ENCODE data around the gene DHRS4. TPM values are rescaled to one million over a fixed set of nuclear protein-coding genes. Genes with fewer than 3 reads are reported as not detected.
"Not testable (repeated sequence)": the region's sequence is repeated elsewhere in the genome, so short reads cannot be mapped to it uniquely, and the experiment has no call there.

Gene DHRS4
- total RNA-seq, 1 donor, result 21.4 TPM

DNA sequence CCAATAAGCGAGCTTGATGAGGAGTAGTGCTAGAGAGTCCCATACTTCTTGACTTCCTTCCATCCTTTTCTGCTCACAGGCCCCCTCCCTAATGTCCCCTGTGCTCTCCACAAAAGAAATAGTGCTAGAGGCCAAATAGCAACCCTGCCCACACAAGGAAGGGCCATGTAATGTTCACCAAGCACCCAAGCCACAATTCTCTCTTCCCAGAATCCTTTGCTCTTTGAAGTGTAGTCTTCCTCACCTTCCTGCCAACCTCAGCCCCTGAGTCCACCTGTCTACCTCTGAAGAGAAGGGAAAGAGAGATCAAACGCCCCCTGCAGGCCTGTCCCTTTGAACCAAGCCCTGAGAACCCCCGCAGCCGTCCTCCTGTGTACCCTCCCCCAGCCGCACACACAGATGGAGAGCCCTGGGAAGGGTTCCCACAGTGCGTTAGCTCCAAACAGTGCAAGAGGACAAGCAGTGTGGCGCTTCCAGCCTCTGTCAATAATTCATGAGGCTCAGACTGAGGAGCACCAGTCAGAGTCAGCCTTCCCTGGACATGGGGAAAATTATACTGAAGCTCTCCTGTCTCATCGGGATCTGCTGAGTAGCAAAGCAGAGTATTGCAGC, 1.9 kb upstream of the DHRS4 start:
- TF ChIP-seq, protein P1, sequence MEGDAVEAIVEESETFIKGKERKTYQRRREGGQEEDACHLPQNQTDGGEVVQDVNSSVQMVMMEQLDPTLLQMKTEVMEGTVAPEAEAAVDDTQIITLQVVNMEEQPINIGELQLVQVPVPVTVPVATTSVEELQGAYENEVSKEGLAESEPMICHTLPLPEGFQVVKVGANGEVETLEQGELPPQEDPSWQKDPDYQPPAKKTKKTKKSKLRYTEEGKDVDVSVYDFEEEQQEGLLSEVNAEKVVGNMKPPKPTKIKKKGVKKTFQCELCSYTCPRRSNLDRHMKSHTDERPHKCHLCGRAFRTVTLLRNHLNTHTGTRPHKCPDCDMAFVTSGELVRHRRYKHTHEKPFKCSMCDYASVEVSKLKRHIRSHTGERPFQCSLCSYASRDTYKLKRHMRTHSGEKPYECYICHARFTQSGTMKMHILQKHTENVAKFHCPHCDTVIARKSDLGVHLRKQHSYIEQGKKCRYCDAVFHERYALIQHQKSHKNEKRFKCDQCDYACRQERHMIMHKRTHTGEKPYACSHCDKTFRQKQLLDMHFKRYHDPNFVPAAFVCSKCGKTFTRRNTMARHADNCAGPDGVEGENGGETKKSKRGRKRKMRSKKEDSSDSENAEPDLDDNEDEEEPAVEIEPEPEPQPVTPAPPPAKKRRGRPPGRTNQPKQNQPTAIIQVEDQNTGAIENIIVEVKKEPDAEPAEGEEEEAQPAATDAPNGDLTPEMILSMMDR (IDR thresholded peaks at IDR 0.05; ENCODE audit: insufficient read depth, low read length), result no peak
- no peak overlapping the region for H3K4me3 ChIP-seq (ENCODE audit: low read depth, low read length)
- DNase-seq (ENCODE audit: low read depth), result no peak

DNA sequence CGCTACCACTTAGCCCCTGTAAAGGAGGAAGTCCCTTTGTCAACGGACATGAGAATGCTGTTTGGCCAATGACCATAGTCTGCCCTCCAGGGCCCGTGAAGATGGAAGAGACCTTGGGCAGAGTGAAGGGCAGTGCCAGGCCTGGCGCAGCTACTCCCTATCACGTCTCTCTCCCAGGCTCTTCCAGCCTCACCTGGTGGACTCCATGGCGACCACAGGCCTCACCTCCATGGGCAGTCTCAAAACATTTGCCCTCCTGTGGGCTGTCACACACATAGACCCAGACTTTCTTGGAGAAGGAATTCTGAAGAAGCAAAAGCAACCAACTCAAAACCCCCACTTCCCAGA, 480 bp upstream of the DHRS4 start:
- not testable (repeated sequence) for DNase-seq (ENCODE audit: low read depth)
- peak overlapping the region; percentile 89 for H3K4me3 ChIP-seq (ENCODE audit: low read depth, low read length)

DNA sequence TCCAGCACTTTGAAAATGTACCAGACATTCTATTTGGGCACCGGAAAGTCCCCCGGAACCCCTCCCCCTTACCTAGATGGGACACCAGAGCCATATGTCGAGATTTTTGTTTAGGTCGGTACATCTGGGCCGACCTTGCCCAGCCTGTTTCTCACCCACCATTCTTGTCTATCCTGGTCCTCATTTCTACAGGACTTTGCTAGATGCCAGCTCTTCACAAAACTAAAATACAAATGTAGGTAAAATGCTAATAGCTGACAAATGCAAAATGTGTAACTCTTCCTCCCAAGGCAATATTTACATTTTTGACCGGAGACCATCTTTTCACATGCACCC, 677 bp downstream of the DHRS4 start:
- peak overlapping the region; percentile 89 for H3K4me3 ChIP-seq (ENCODE audit: low read depth, low read length)
- not testable (repeated sequence) for DNase-seq (ENCODE audit: low read depth)

DNA sequence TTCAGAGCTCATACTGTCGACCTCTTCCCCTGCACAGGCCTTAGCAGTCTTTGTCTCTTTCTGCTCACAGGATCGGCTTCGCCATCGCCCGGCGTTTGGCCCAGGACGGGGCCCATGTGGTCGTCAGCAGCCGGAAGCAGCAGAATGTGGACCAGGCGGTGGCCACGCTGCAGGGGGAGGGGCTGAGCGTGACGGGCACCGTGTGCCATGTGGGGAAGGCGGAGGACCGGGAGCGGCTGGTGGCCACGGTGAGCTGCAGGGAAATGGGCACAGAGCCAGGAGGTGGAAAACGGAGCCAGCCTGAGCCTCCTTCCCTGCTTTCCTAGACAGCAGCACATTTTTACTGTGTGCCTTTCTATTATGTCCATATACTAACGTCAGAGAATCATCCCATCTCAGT, 1.4 kb downstream of the DHRS4 start:
- H3K4me3 ChIP-seq (ENCODE audit: low read depth, low read length), result not testable (repeated sequence)

DNA sequence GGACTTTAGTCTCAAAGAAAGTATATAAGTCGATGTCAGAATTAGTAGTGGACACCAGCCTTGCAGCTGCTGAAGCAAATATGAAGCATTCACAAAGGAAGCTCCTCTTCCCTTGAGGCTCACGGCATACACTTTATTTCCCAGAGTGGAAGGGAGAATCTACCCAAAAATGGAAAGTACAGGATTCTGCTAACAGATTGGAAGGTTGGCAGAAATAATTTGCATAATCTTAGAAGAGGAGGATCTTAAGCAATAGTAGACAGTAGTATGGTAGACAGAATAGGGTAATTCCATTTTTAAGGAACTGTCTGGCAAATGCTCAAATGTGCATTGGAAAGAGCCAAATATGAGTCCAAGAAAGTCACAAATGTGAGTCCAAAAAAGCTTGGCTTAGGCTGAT, 2.2 kb downstream of the DHRS4 start:
- H3K4me3 ChIP-seq (ENCODE audit: low read depth, low read length); DNase-seq (ENCODE audit: low read depth): not testable (repeated sequence)

More for the DNA sequence above, 1.4 kb downstream of the DHRS4 start:
- DNase-seq (ENCODE audit: low read depth), result not testable (repeated sequence)

DNA sequence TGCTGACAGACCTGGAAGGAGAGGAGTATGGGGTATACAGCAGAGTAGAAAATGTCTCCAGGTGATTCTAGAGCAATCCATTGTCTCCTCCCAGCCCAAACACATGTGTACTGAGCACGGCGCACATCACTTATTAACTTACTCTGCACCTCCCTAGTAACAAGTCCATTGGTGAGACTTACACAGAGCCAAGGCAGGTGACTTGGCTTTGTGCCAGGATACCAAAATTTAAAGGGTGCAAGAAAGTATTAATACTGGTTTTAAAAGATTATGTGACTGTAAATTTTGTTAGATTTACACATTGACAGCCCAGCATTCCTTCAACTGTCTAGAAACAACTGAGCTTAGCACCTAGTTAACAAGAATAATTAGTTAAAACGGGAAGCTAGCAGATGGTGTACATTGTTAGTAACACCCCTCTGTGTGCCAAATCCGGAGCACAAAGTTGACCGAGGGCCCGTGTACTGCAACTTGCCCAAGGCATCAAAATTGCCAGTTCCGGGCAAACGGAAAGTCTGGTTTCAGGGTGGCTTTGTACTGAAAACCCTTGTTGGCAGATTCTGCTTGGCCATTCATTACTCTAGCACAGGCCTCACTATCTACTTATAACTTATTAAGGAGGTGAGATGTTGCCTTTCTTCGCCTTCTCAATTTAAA, 4.5 kb downstream of the DHRS4 start:
- H3K4me3 ChIP-seq (ENCODE audit: low read depth, low read length); DNase-seq (ENCODE audit: low read depth): not testable (repeated sequence)

DNA sequence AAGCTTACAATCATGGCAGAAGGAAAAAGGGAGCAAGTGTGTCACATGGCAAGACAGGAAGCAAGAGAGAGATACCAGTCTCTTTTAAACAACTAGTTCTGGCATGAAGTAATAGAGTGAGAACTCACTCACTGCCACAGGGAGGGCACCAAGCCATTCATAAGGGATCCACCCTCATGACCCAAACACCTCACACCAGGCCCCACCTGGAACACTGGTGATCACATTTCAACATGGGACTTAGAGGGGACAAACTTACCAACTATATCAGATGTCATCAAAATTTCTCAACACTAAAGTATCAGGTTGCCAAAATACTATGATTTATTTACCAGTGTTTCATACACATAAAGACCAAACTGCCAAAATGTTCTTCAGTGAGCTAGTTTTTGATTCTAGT, 7.3 kb downstream of the DHRS4 start:
- H3K4me3 ChIP-seq (ENCODE audit: low read depth, low read length); DNase-seq (ENCODE audit: low read depth): not testable (repeated sequence)

DNA sequence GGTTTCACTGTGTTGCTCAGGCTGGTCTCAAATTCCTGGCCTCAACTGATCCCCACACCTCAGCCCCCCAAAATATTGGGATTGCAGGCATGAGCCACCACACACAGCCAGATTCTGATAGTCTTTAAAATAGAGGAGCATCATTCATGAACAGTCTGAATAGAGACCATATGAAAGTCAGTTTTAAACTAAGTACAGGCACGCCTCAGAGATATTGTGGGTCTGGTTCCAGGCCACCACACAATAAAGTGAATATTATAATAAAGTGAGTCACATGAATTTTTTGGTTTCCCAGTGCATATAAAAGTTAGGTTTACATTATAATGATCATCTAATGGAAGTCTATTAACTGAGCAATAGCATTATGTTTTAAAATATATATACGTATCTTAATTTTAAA, 8.1 kb downstream of the DHRS4 start:
- DNase-seq (ENCODE audit: low read depth); H3K4me3 ChIP-seq (ENCODE audit: low read depth, low read length): not testable (repeated sequence)

DNA sequence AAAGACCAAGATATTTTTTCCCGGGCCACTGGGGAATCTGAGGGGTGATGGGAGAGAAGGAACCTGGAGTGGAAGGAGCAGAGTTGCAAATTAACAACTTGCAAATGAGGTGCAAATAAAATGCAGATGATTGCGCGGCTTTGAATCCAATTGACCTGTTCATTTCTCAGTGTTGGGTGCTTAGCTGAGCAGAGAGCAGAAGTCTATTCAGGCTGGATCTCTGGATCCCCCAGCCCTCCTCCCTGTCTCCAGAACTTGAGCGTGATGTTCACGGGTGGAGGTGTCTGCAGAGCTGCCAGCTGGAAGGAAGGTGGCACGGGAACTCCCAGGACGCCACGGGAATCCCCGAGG, 15.5 kb downstream of the DHRS4 start:
- DNase-seq (ENCODE audit: low read depth); H3K4me3 ChIP-seq (ENCODE audit: low read depth, low read length): not testable (repeated sequence)

DNA sequence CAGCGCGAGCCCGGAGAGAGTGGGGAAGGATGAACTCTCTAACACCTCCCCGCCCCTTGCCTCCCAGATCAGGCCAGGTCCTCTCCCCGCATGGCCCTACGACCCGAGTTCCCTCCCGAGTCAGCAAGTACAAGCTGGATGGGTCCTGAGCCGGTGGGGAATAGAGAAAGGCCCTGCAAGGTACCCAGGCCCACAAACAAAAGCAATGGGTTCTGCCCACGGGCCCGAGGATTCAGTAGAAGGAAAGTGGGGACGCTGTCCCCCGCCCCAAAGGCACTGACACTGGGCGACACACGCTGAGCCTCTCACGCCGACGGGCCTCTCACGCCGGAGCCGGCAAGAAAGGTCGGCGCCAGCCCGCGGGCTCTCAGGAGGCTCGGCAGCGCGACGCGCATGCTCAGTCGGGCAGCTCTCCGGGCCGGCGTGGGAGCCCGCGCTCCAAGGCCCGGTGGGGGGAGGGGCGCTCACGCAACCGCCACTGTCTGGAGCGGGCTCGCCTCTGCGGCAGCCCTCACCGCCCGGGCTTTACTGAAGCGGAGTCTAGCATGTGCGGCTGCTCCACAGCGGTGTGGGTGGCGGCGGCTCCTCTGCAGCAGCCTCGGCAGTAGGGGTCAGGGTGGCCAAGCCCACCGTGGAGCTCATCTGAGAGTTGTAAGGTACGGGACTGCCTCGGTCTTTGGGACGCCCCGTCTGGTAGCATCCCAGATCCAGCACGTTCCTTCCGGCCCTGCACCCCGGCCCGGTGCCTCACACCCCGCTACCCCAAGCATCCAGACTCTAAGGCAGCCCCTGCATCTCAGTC, 16.1 kb downstream of the DHRS4 start:
- peak overlapping the region; percentile 28 for H3K4me3 ChIP-seq (ENCODE audit: low read depth, low read length)
- DNase-seq (ENCODE audit: low read depth), result not testable (repeated sequence)

DNA sequence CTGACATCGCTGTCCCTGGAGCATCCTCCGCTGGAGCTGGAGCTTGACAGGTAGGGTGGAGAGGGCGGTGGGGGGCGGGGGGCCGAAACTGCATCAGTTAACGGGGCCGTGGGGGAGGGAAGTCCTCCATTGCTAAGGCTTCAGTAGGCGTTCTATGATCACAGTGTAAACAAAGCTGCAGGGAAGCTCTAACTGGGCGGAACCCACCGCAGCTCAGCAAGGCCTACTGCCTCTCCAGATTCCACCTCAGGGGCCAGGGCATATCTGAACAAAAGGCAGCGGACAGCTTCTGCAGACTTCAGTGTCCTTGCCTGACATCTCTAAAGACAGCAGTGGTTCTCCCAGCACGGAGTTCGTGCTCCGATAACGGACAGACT, 16.7 kb downstream of the DHRS4 start:
- not testable (repeated sequence) for H3K4me3 ChIP-seq (ENCODE audit: low read depth, low read length); DNase-seq (ENCODE audit: low read depth)

DNA sequence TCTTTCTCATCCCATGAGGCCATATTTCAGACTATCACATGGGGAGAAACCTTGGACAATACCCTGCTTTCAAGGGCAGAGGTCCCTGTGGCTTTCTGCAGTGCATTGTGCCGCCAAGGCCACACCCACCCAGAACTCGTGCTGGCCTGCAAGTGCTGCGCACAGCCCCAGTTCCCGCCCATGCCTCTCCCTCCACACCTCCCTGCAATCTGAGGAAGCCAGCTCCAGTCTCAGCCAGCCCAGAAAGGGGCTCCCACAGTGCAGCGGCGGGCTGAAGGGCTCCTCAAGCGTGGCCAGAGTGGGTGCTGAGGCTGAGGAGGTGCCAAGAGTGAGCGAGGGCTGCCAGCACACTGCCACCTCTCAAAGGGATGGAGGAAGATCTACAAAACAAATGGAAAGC, 19.6 kb downstream of the DHRS4 start:
- H3K4me3 ChIP-seq (ENCODE audit: low read depth, low read length), result not testable (repeated sequence)

DNA sequence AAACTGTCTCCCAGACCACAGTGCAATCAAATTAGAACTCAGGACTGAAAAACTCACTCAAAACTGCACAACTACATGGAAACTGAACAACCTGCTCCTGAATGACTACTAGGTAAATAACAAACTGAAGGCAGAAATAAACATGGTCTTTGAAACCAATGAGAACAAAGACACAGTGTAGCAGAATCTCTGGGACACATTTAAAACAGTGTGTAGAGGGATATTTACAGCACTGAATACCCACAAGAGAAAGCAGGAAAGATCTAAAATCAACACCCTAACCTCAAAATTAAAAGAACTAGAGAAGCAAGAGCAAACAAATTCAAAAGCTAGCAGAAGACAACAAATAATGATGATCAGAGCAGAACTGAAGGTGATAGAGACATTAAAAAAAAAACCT, 20.5 kb downstream of the DHRS4 start:
- H3K4me3 ChIP-seq (ENCODE audit: low read depth, low read length); DNase-seq (ENCODE audit: low read depth): not testable (repeated sequence)

More for the DNA sequence above, 19.6 kb downstream of the DHRS4 start:
- not testable (repeated sequence) for DNase-seq (ENCODE audit: low read depth)

Data from fibroblast of the aortic adventitia (primary cell).